ENCODE results near the gene TMEM125. TPM values are rescaled to one million over a fixed set of nuclear protein-coding genes. Genes with fewer than 3 reads are reported as not detected.
A peak's percentile ranks its signal among the peaks of the same experiment; 100 is the strongest.

TMEM125 gene
- total RNA-seq, 4 donors from 2014 or later, result 4.2 to 15.5 (median 10.2) TPM

DNA sequence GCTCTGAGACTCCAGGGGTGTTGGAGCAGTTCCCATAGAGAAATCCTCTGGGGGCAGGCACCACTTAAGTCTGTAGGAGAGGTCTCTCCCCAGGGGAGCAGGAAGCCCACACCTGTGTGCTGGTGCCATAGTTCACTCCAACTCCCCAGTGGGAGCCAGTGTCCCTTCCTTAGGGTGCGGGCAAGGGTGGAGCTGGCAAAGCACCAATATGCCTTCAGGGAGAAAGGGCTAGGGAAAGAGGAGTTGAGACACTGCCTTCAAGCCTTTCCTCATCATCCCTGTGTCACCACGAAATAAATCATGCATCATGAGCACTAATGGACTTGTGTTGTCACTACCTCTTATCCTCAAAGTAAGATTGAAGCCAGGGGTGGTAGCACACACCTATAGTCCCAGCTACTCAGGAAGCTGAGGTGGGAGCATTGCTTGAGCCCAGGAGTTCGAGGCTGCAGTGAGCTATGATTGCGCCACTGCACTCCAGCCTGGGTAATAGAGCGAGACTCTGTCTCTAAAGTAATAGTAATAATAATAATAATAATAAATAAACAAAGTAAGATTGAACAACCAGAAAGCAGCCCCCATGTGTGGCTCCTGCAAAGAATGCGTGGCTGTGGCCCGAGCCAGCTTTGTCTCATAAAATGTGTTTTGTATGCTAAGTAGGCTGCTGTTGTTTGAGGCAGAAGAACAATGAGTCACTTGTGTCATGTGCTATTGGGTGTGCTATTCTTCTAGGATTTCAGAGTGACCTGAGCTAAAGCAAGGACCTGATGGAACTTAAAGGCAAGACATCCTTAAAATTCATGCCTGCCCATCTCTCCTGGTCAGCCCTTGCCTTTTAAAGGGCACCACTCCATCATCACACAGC lies 24.3 kb downstream of the TMEM125 start:
- no peaks in the 10 kb centered on the region for H3K9me3 ChIP-seq
- H3K27ac ChIP-seq, result peak overlapping the region; percentile 31 to 86 (median 84)
- 68 to 69% methylated on average over 7 of the region's 7 CpGs for WGBS, 2 donors
- no peak for DNase-seq
- intact Hi-C loops (cut with DNase I), result no loop called here
- H3K27me3 ChIP-seq, result no peaks in the 10 kb centered on the region
- no peak overlapping the region for H3K4me3 ChIP-seq
- H3K4me1 ChIP-seq, result peaks cover 0 to 39% (median 20%) of the 10 kb centered on the region in 3 donors
- TF ChIP-seq POLR2A (IDR thresholded peaks at IDR 0.05), result no peak
- TF ChIP-seq, protein P1, sequence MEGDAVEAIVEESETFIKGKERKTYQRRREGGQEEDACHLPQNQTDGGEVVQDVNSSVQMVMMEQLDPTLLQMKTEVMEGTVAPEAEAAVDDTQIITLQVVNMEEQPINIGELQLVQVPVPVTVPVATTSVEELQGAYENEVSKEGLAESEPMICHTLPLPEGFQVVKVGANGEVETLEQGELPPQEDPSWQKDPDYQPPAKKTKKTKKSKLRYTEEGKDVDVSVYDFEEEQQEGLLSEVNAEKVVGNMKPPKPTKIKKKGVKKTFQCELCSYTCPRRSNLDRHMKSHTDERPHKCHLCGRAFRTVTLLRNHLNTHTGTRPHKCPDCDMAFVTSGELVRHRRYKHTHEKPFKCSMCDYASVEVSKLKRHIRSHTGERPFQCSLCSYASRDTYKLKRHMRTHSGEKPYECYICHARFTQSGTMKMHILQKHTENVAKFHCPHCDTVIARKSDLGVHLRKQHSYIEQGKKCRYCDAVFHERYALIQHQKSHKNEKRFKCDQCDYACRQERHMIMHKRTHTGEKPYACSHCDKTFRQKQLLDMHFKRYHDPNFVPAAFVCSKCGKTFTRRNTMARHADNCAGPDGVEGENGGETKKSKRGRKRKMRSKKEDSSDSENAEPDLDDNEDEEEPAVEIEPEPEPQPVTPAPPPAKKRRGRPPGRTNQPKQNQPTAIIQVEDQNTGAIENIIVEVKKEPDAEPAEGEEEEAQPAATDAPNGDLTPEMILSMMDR (IDR thresholded peaks at IDR 0.05), result no peak
- no peaks in the 10 kb centered on the region for H3K36me3 ChIP-seq

DNA sequence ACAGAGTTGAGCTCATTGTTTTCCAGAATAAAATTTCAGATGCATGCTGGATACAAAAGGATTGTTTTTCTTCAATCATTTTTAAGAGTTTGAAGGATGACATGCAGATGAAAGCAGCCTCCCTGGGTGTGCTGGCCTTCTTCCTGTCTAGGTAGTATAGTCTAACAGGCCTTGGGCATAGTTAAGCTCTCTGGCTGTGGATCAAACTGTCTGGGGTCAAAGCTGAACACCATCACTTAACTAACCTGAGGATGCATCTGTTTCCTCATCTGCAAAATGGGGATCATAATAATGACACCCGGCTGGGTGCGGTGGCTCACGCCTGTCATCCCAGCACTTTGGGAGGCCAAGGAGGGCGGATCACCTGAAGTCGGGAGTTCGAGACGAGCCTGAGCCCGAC lies 25.0 kb downstream of the TMEM125 start:
- 80 to 81% methylated on average over 2 to 8 of the region's 8 CpGs for WGBS, 2 donors
- DNase-seq, result no peak
- no peak for TF ChIP-seq POLR2A (IDR thresholded peaks at IDR 0.05)
- TF ChIP-seq, protein P1 (IDR thresholded peaks at IDR 0.05), result no peak
- H3K27ac ChIP-seq, result peak overlapping the region; percentile 31 to 86 (median 84)
- no peaks in the 10 kb centered on the region for H3K9me3 ChIP-seq
- intact Hi-C loops (cut with DNase I), result no loop called here
- H3K27me3 ChIP-seq, result no peaks in the 10 kb centered on the region
- no peak overlapping the region for H3K4me3 ChIP-seq
- H3K4me1 ChIP-seq, result peaks cover 0 to 40% (median 20%) of the 10 kb centered on the region in 3 donors
- no peaks in the 10 kb centered on the region for H3K36me3 ChIP-seq

DNA sequence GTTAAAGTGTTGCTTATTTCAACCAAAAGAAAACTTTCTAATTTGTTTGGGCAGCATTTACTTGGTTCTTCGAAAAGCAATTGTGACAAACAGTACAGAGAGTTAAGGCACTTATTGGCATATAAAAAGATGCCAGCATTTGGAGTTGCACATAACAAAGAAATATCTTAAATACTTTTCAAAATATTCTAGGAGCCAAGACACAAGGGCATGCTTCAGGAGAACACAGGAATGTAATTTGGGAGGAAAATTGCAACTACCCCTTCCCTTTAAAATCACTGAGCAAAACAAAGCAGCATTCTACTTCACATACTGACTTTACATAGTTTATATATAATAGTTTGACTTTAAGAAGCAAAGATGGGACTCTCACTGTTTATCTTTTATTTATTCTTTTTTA lies 26.4 kb downstream of the TMEM125 start:
- Histone ChIP-seq H3K9me3 (no peaks in the 10 kb centered on the region), H3K4me3 (no peak overlapping the region), H3K27ac (peak overlapping the region; percentile 26 to 86 (median 70)), H3K36me3 (no peaks in the 10 kb centered on the region), H3K27me3 (no peaks in the 10 kb centered on the region), H3K4me1 (peaks cover 0 to 45% (median 20%) of the 10 kb centered on the region in 3 donors)
- WGBS, 2 donors, result 44 to 47% methylated on average over 1 of the region's 1 CpG
- no peak for TF ChIP-seq POLR2A (IDR thresholded peaks at IDR 0.05)
- TF ChIP-seq, protein P1 (IDR thresholded peaks at IDR 0.05), result no peak
- intact Hi-C loops (cut with DNase I), result no loop called here
- DNase-seq, result no peak

DNA sequence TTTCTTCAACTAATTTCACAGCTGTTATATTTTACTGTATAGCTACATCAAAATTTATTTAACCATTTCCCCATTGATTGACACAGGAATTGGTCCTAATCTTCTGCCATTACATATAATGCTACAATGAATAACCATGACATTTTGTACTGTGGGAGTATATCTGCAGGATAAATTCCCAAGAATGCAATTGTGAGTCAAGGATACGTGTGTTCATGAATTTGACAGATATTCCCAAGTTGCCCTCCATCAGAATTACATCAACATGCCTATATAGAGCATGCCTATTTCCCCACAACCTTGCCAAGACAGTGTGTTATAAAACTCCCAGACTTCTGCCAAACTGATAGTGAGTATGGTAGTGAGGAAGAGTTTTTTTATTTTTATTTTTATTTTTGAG lies 28.3 kb downstream of the TMEM125 start:
- H3K4me3 ChIP-seq, result no peak overlapping the region
- DNase-seq, result no peak
- H3K4me1 ChIP-seq, result peaks cover 0 to 47% (median 20%) of the 10 kb centered on the region in 3 donors
- no peaks in the 10 kb centered on the region for H3K27me3 ChIP-seq
- no peaks in the 10 kb centered on the region for H3K36me3 ChIP-seq
- H3K27ac ChIP-seq, result no peak overlapping the region
- no peak for TF ChIP-seq POLR2A (IDR thresholded peaks at IDR 0.05)
- TF ChIP-seq, protein P1 (IDR thresholded peaks at IDR 0.05), result no peak
- intact Hi-C loops (cut with DNase I), result no loop called here
- H3K9me3 ChIP-seq, result no peaks in the 10 kb centered on the region
- WGBS, 2 donors, result 50 to 79% methylated on average over 1 of the region's 1 CpG

DNA sequence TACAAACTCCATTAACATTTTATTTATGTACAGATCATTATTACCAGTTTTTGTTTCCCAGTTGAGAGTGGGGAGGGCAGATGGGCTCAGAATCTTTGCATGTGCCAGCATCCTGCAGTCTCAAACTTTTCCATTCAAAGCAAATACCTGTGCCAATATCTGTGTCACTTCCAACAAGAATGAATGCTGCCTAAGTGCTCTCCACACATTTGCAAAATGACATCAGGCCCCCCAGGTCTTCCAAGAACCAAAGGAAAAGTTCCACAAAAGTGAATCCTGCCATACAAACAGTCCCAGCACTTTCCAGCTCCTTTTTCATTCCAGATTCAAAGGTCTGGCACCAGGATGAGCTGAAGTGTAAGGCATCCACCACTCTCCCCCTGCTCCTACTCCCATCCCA lies 29.3 kb downstream of the TMEM125 start:
- Histone ChIP-seq H3K9me3 (no peaks in the 10 kb centered on the region), H3K4me1 (peaks cover 0 to 47% (median 13%) of the 10 kb centered on the region in 3 donors), H3K27me3 (no peaks in the 10 kb centered on the region), H3K4me3 (no peak overlapping the region), H3K27ac (peak overlapping the region in 3 of 4 donors; percentile 63 to 78 (median 76)), H3K36me3 (no peaks in the 10 kb centered on the region)
- TF ChIP-seq, protein P1 (IDR thresholded peaks at IDR 0.05), result no peak
- TF ChIP-seq POLR2A (IDR thresholded peaks at IDR 0.05), result no peak
- no peak for DNase-seq
- intact Hi-C loops (cut with DNase I), result no loop called here

All from esophagus squamous epithelium (tissue), 5 donors.